Activated CD4-positive, alpha-beta T cell treated with anti-CD3 and anti-CD28 coated beads, Interleukin-2, amount 50 U/mL, for 4 hours (primary cell): Measurements from ENCODE around the gene STXBP4.

Source experiments
- DNase-seq, 2 experiments: peaks; one replicate each; pipeline ENCODE4 v3.0.0-alpha.2; 2020

STXBP4 gene

GRCh38 chr17:55133583-55133982 lies 165.0 kb downstream of the STXBP4 start:
- no peak for DNase-seq

- no peak for DNase-seq
Observed at GRCh38 chr17:55134486-55135157, 166.1 kb downstream of the STXBP4 start.

- DNase-seq, result no peak
Observed at GRCh38 chr17:55140809-55141208, 172.2 kb downstream of the STXBP4 start.

- DNase-seq, result no peak
Observed at GRCh38 chr17:55144518-55144917, 176.0 kb downstream of the STXBP4 start.

GRCh38 chr17:55149485-55149884 lies 180.9 kb downstream of the STXBP4 start:
- DNase-seq, result no peak

- DNase-seq, result no peak
Observed at GRCh38 chr17:55152236-55152635, 183.7 kb downstream of the STXBP4 start.

- DNase-seq, result no peak
Observed at GRCh38 chr17:55154101-55154500, 185.5 kb downstream of the STXBP4 start.

- no peak for DNase-seq
Observed at GRCh38 chr17:55155856-55156560, 187.4 kb downstream of the STXBP4 start.

- no peak for DNase-seq
Observed at GRCh38 chr17:55157165-55157564, 188.6 kb downstream of the STXBP4 start.

- DNase-seq, result no peak
Observed at GRCh38 chr17:55158439-55158838, 189.9 kb downstream of the STXBP4 start.

- DNase-seq, result no peak
Observed at GRCh38 chr17:55159251-55159650, 190.7 kb downstream of the STXBP4 start.

- no peak for DNase-seq
Observed at GRCh38 chr17:55160501-55160900, 191.9 kb downstream of the STXBP4 start.

- no peak for DNase-seq
Observed at GRCh38 chr17:55161935-55162555, 193.5 kb downstream of the STXBP4 start.

GRCh38 chr17:55162556-55162946 lies 194.0 kb downstream of the STXBP4 start:
- no peak for DNase-seq

- no peak for DNase-seq
Observed at GRCh38 chr17:55163408-55163807, 194.8 kb downstream of the STXBP4 start.

- DNase-seq, result no peak
Observed at GRCh38 chr17:55166506-55166905, 197.9 kb downstream of the STXBP4 start.

GRCh38 chr17:55167024-55167725 lies 198.6 kb downstream of the STXBP4 start:
- no peak for DNase-seq

- DNase-seq, result no peak
Observed at GRCh38 chr17:55168958-55169687, 200.6 kb downstream of the STXBP4 start.

- no peak for DNase-seq
Observed at GRCh38 chr17:55171634-55172328, 203.2 kb downstream of the STXBP4 start.

- no peak for DNase-seq
Observed at GRCh38 chr17:55172612-55173011, 204.0 kb downstream of the STXBP4 start.

GRCh38 chr17:55174133-55174532 lies 205.6 kb downstream of the STXBP4 start:
- no peak for DNase-seq

GRCh38 chr17:55175788-55176427 lies 207.3 kb downstream of the STXBP4 start:
- DNase-seq, result no peak
